Measurements from ENCODE around the gene PGA5.
"Not testable (repeated sequence)": the region's sequence is repeated elsewhere in the genome, so short reads cannot be mapped to it uniquely, and the experiment has no call there.

Gene PGA5

DNA sequence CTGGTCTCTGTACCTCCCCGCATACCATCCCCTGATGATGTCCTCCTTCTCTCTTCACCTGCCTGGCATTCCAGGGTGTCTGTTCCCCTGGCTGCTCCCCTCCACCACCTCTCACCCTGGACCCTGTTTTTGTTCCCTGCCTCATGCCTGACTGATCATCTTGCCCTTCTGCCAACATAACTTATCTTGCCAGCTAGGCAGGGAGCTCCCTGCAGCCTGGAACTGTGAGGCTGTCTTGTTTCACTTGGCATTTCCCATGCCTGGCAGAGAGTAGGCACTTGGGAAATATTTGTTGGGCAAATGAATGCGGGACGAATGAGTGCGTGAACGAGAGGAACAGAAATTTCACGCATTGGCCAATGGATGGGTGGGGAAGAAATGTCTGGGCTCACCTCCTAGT is 11.5 kb upstream of the PGA5 start:
- not testable (repeated sequence) for DNase-seq

DNA sequence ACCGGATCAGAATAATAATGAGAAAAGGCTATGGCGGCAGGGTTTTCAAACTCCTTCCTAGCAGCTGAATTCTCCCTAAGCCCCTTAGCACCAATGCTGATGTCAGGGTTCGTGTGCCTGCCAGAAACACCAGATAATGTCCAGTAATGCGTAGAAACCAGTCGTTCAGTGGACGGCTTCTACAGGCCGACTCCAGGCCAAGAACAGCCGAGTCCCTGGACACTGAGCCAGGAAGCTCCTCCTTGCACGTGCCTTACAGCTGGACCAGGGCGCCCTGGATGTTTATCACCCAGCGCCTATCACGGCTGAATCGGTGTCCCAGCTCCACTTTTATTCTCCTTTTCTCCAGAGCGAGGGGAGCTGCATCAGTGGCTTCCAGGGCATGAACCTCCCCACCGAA is 9.9 kb upstream of the PGA5 start:
- DNase-seq: not testable (repeated sequence)

DNA sequence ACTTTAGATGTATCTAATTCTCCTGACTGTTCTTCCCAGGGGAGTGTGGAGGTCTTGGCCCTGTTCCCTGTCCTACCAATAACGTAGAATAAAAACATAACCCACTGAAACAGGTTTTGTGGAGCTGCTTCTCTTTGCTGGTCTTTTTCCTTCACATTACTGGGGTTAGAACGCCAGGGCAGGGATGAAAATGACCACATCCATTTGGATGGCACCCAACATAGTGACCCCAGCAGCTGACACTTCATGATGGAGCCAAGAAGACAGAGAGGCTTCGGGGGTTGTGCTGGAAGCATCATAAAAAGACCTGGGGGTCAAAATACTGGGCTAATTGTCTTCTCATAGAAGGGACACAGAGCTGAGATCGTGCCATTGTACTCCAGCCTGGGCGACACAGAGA is 9.4 kb upstream of the PGA5 start:
- not testable (repeated sequence) for DNase-seq

DNA sequence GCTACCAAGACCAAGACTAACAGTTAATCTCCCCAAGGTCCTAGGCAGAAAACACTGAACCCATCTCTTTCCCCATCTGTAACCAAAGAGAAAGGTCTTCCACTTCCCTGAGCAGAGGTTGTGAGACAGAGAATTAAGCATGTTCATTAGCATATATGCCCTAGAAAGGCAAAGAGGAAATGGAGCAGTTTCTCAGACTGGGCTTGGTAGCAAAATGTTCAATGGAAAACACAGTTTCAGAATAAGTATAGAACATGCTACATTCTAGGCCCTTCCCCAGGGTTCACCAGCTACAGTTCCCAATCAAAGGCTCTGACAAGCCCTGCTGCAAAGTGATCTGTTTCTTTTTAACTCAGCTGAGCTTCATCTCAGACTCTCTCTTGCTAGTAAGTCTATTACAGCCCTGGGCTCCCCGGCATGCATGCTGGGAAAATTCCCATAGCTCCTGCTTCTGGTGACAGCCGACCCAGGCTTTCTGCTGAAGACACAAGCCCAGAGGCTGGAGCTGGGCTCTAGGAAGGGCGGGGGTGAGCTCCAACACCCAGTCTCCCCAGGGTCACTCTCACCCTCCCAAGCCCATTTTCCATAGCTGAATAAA is 8.3 kb upstream of the PGA5 start:
- DNase-seq: not testable (repeated sequence)

DNA sequence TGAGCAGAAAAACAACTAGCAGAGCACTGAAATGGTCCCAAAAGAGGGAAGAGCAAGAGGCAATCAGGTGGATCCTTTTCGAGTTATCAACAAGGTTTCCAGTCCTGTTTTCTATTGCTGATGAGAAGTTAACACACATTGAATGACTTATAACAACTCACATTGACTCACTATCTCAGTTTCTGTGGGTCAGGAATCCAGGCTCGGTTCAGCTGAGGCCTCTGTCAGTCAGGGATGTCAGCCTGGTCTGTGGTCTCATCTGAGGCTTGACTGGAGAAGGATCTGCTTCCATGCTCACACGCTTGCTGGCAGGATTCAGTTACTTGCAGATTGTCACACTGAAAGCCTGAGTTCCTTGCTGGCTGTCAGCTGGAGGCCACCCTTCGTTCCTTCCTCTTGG is 3.8 kb upstream of the PGA5 start:
- not testable (repeated sequence) for DNase-seq

GRCh38 chr11:61240288-61240687 is 687 bp upstream of the PGA5 start:
- DNase-seq: not testable (repeated sequence)

- DNase-seq: not testable (repeated sequence)
Observed at GRCh38 chr11:61241526-61241925, 551 bp downstream of the PGA5 start.

DNA sequence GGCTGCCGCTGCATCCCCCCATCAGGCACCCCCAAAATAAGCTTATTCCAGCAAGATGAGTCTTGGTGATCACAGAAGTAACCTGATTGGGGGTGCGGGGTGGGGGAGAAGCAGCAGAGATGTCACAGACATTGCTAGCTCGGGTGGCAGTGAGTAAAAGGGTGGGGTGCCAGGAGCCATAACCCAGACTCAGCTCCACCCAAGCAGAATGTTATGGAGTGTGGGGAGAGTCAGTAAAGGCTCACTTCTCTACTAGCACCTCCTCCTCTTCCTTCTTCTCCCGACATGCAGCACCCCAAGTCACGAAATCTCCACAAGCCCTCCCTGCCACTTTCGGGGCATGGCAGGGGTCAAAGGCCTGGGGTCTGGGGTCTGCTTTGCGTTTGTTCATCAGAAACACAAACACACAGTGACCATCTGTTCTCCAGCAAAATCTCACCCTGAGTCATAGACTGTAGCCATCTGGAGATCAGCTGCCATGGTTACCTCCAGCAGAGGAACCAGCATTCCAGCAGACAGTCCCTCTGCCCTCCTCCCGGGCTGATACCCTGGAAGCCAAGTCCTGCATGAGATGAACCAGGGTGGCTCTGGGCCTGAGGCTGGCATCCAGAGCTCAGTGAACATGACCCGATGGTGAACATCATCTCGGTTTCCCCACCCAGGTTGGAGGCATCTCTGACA is 4.4 kb downstream of the PGA5 start:
- DNase-seq: not testable (repeated sequence)

- not testable (repeated sequence) for DNase-seq
Observed at GRCh38 chr11:61248071-61248470, 7.1 kb downstream of the PGA5 start.

DNA sequence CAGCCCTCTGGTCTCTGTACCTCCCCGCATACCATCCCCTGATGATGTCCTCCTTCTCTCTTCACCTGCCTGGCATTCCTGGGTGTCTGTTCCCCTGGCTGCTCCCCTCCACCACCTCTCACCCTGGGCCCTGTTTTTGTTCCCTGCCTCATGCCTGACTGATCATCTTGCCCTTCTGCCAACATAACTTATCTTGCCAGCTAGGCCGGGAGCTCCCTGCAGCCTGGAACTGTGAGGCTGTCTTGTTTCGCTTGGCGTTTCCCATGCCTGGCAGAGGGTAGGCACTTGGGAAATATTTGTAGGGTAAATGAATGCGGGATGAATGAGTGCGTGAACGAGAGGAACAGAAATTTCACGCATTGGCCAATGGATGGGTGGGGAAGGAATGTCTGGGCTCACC is 8.2 kb downstream of the PGA5 start:
- DNase-seq: not testable (repeated sequence)

DNA sequence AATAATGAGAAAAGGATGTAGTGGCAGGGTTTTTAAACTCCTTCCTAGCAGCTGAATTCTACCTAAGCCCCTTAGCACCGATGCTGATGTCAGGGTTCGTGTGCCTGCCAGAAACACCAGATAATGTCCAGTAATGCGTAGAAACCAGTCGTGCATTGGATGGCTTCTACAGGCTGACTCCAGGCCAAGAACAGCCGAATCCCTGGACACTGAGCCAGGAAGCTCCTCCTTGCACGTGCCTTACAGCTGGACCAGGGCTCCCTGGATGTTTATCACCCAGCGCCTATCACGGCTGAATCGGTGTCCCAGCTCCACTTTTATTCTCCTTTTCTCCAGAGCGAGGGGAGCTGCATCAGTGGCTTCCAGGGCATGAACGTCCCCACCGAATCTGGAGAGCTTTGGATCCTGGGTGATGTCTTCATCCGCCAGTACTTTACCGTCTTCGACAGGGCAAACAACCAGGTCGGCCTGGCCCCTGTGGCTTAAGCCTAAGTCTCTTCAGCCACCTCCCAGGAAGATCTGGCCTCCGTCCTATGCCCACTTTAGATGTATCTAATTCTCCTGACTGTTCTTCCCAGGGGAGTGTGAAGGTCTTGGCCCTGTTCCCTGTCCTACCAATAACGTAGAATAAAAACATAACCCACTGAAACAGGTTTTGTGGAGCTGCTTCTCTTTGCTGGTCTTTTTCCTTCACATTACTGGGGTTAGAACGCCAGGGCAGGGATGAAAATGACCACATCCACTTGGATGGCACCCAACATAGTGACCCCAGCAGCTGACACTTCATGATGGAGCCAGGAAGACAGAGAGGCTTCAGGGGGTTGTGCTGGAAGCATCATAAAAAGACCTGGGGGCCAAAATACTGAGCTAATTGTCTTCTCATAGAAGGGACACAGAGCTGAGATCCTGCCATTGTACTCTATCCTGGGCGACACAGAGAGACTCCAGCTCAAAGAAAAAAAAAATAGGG is 10.1 kb downstream of the PGA5 start:
- not testable (repeated sequence) for DNase-seq

DNA sequence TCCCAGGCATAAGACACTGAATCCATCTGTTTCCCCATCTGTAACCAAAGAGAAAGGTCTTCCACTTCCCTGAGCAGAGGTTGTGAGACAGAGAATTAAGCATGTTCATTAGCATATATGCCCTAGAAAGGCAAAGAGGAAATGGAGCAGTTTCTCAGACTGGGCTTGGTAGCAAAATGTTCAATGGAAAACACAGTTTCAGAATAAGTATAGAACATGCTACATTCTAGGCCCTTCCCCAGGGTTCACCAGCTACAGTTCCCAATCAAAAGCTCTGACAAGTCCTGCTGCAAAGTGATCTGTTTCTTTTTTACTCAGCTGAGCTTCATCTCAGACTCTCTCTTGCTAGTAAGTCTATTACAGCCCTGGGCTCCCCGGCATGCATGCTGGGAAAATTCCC is 11.4 kb downstream of the PGA5 start:
- DNase-seq: not testable (repeated sequence)

DNA sequence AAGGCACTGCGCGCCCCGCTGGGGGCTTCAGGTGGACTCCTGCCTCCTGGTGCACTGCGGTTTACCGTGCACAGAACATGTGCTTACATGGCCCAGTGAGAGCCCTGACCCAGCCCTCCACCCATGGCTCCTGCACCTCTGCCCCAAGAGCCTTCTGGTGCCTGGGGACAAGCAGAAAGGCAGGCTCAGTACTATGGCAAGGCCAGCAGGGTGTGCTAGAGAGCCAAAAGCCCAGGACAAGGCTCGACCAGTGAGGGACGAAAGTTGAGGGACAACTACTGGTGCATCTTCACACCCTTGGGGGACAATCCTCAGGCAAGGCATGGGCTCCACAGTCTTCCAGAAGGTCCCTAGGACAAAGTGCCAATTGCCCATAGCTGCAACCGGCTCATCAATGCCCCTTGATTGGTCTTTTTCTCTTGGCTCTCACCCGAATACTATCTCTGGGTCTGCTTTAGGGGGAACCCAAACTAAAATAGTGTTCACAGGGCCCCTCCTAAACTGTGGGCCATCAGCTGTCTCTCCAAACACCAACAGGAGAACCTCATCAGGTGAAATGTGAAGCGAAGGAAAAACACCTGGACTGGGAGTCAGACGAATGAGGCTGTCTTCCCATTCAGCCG is 13.5 kb downstream of the PGA5 start:
- DNase-seq: no peak

DNA sequence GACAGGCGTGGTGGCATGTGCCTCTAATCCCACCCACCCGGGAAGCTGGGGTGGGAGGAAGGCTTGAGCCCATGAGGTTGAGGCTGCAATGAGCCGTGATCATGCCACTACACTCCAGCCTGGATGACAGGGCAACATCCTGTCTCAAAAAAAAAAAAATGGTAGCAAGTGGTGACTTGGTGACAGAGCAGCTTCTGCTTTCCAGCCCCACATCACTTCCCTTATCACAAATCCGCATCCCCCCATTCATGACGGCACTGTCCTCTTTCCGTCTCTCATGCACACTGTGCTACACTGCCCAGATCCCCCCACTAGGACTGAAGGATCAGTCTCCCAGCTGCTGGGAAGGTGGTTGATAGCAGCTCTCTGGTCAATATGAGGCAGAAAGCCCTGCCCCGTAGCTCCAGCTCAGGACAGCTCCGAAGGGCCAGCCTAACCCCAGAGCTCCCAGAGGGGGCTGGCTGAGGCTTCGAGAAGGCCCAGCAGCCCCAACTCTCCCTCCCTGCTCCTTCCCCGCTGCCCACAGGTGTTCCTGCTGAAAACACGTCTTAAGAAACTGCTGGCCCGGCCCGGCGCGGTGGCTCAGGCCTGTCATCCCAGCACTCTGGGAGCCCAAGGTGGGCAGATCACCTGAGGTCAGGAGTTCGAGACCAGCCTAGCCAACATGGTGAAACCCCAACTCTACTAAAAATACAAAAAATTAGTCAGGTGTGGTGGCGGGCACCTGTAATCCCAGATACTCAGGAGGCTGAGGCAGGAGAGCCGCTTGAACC is 15.9 kb downstream of the PGA5 start:
- DNase-seq: no peak

- no peak for DNase-seq
Observed at GRCh38 chr11:61258546-61258945, 17.6 kb downstream of the PGA5 start.

DNA sequence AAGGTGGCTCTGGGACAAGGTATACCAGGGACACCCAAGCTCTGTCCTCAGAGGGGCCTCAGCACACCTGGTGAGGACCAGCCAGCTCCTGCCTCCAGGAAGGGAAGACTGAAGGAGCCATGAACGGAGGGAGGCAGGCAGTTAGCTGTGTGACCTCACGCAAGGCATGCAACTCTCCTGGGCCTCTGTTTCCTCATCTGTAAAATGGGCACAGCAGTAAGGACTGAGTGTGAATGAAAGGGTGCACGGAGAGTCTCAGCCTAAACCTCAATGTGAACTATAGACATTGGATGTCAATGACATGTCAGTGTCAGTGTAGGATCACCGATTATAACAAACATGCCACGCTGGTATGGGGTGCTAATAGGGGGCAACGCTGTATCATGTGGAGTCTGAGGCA is 18.4 kb downstream of the PGA5 start:
- DNase-seq: no peak

DNA sequence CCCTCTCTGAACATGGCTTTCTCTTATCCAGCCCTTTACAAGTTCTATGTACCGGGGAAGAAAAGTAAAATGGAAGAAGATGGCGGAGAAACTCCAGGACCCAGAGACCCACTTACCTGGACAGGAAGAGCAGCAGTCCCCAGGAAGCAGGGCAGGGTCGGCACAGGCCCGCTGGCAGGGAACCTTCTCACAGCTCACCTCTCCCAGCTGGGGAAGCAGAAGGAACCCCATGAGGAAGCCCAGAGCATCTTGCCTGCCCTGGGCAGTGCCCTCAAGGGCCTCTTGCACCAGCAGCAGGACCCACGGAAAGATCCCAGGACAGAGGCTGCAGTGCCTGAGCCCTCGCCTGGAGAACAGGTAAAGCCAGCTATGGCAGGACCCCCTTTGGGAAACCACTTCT is 23.4 kb downstream of the PGA5 start:
- DNase-seq: no peak

GRCh38 chr11:61264795-61265194 is 23.8 kb downstream of the PGA5 start:
- DNase-seq: no peak

- DNase-seq: no peak
Observed at GRCh38 chr11:61265357-61265756, 24.4 kb downstream of the PGA5 start.

- DNase-seq: no peak
Observed at GRCh38 chr11:61266602-61267001, 25.6 kb downstream of the PGA5 start.

DNA sequence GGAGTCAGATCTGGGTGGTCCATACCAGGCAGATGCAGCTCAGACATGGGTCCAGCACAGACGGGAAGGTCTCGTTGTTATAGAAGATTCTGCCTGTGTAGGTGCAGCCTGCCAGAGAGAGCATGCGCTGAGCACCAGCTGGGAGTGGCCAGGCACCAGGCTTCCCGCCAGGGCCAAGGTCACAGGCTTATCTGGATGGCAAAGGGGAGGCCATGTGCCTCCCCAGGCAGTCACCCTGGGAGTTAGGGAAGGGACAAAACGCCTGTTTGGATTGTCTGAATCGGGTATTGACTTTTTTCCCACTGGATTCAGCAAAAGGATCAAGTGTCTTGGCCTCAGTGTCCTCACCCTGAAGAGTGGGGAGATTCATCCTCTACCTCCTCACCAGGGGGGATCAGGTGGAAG is 26.5 kb downstream of the PGA5 start:
- no peak for DNase-seq

GRCh38 chr11:61268588-61269250 is 27.7 kb downstream of the PGA5 start:
- DNase-seq: no peak
